Tibial nerve (tissue), 4 donors: Measurements from ENCODE around the gene PDCD1. TPM values are rescaled to one million over a fixed set of nuclear protein-coding genes. Genes with fewer than 3 reads are reported as not detected.

Experiments used
- DNase-seq, 2 donors: peaks; one replicate each; pipeline ENCODE4 v3.0.0-alpha.2; 2019; ENCODE audit warnings: low spot score in 2 of 2
- H3K27ac ChIP-seq, 4 donors: fragments of 200-600 bp; sonication (generic) in 3 of 4; one replicate each; pipeline ENCODE4 v1.5.1; 2017 to 2019; ENCODE audit warnings: mild to moderate bottlenecking in 1 of 4
- H3K27me3 ChIP-seq, 2 donors: fragments of 200-600 bp; sonication (generic) in 1 of 2; one replicate each; pipeline versions ENCODE4 v1.5.1 to v1.6.0; 2017 to 2019
- H3K36me3 ChIP-seq, 3 donors: fragments of 200-600 bp; sonication (generic); one replicate each; pipeline ENCODE4 v1.5.1; 2018 to 2019
- H3K4me1 ChIP-seq, 4 donors: fragments of 200-600 bp; sonication (generic) in 3 of 4; one replicate each; pipeline ENCODE4 v1.5.1; 2017 to 2019
- H3K4me3 ChIP-seq, 4 donors: fragments of 200-600 bp; sonication (generic) in 3 of 4; one replicate each; pipeline ENCODE4 v1.5.1; 2017 to 2019; ENCODE audit warnings: mild to moderate bottlenecking in 1 of 4, moderate library complexity in 1 of 4
- H3K9me3 ChIP-seq, 4 donors: fragments of 200-600 bp; sonication (generic) in 3 of 4; one replicate each; pipeline ENCODE4 v1.5.1; 2017 to 2019
- CTCF ChIP-seq, 5 experiments: fragments of 200-600 bp in 3 of 5; fragments of 450-650 bp in 2 of 5; sonication (generic) in 3 of 5; IDR thresholded peaks; one replicate each; pipeline ENCODE4 v1.5.1; 2016 to 2019; ENCODE audit warnings: antibody characterized with exemption in 5 of 5, mild to moderate bottlenecking in 3 of 5, moderate library complexity in 2 of 5
- EP300 ChIP-seq, 2 donors: sonication (generic); formaldehyde crosslinking; IDR thresholded peaks; one replicate each; pipeline ENCODE4 v1.6.1; 2017; ENCODE audit warnings: antibody characterized with exemption in 2 of 2, mild to moderate bottlenecking in 1 of 2
- POLR2A ChIP-seq, 2 donors: fragments of 450-650 bp; IDR thresholded peaks; one replicate each; pipeline ENCODE4 v1.6.1; 2017; ENCODE audit warnings: antibody characterized with exemption in 2 of 2, mild to moderate bottlenecking in 2 of 2, moderate library complexity in 2 of 2
- WGBS, 2 donors: methylation state at CpG; one replicate each; pipeline ENCODE4 v1.1.5; 2018; 5-methylcytosine and 5-hydroxymethylcytosine counted together
- total RNA-seq, 4 donors: library from RNA; depleted of rRNA; stranded (reverse); fragments of >200 nt; gene quantifications; one replicate each; pipeline ENCODE4 v1.1.0, GENCODE V29; 2016

Gene PDCD1
- total RNA-seq, 4 donors from 2014 or later = 0.22 to 0.60 (median 0.42) TPM; not detected in 1

- 84 to 89% methylated on average over 19 to 20 of the region's 28 CpGs for WGBS, 2 donors
- H3K36me3 ChIP-seq = no peaks in the 10 kb centered on the region
- no peaks in the 10 kb centered on the region for H3K4me1 ChIP-seq
- H3K4me3 ChIP-seq = no peak overlapping the region
- no peak for TF ChIP-seq EP300 (IDR thresholded peaks at IDR 0.05)
- no peak for TF ChIP-seq POLR2A (IDR thresholded peaks at IDR 0.05)
- no peak for TF ChIP-seq CTCF (IDR thresholded peaks at IDR 0.05)
- H3K9me3 ChIP-seq = no peaks in the 10 kb centered on the region
- peaks cover 4 to 45% of the 10 kb centered on the region in 2 donors for H3K27me3 ChIP-seq
- H3K27ac ChIP-seq = no peak overlapping the region
- DNase-seq = no peak
Measured at GRCh38 chr2:241870081-241870541, 11.4 kb upstream of the PDCD1 start.

GRCh38 chr2:241869087-241869961 lies 10.6 kb upstream of the PDCD1 start, which contains the start of gene RTP5:
Gene RTP5 (plus strand): TSS chr2:241869729. CDS start chr2:241869757, 28 bp downstream.
- 64 to 76% methylated on average over 24 to 27 of the region's 33 CpGs for WGBS, 2 donors
- TF ChIP-seq CTCF (IDR thresholded peaks at IDR 0.05) = no peak
- no peak for TF ChIP-seq POLR2A (IDR thresholded peaks at IDR 0.05)
- no peak for TF ChIP-seq EP300 (IDR thresholded peaks at IDR 0.05)
- H3K4me1 ChIP-seq = no peaks in the 10 kb centered on the region
- H3K4me3 ChIP-seq = no peak within 1 kb of the TSS
- peaks cover 4 to 53% of the 10 kb centered on the region in 2 donors for H3K27me3 ChIP-seq
- no peaks in the 10 kb centered on the region for H3K9me3 ChIP-seq
- H3K27ac ChIP-seq = no peak within 1 kb of the TSS
- DNase-seq = no peak
- H3K36me3 ChIP-seq = no peaks in the 10 kb centered on the region

- no peak for DNase-seq
- H3K27me3 ChIP-seq = peaks cover 4 to 60% of the 10 kb centered on the region in 2 donors
- no peaks in the 10 kb centered on the region for H3K36me3 ChIP-seq
- peaks cover 0 to 5% (median 0%) of the 10 kb centered on the region in 4 donors for H3K4me1 ChIP-seq
- no peaks in the 10 kb centered on the region for H3K9me3 ChIP-seq
- 50 to 60% methylated on average over 15 of the region's 15 CpGs for WGBS, 2 donors
- TF ChIP-seq CTCF (IDR thresholded peaks at IDR 0.05) (no peak), POLR2A (IDR thresholded peaks at IDR 0.05) (no peak), EP300 (IDR thresholded peaks at IDR 0.05) (no peak)
- H3K27ac ChIP-seq = no peak overlapping the region
- H3K4me3 ChIP-seq = no peak overlapping the region
Measured at GRCh38 chr2:241868661-241869081, 10.0 kb upstream of the PDCD1 start.

- peaks cover 4 to 67% of the 10 kb centered on the region in 2 donors for H3K27me3 ChIP-seq
- H3K27ac ChIP-seq = no peak overlapping the region
- no peaks in the 10 kb centered on the region for H3K36me3 ChIP-seq
- TF ChIP-seq POLR2A (IDR thresholded peaks at IDR 0.05) (no peak), EP300 (IDR thresholded peaks at IDR 0.05) (no peak), CTCF (IDR thresholded peaks at IDR 0.05) (no peak)
- WGBS, 2 donors = 52 to 58% methylated on average over 9 to 16 of the region's 19 CpGs
- H3K4me1 ChIP-seq = peaks cover 0 to 11% (median 0%) of the 10 kb centered on the region in 4 donors
- no peak overlapping the region for H3K4me3 ChIP-seq
- DNase-seq = no peak
- no peaks in the 10 kb centered on the region for H3K9me3 ChIP-seq
Measured at GRCh38 chr2:241867776-241868420, 9.2 kb upstream of the PDCD1 start.
